ENCODE results near the gene RUNX1.

Gene RUNX1

GRCh38 chr21:35046263-35046624 lies 2.9 kb downstream of the RUNX1 start:
- no peak for DNase-seq (ENCODE audit: low spot score)
- TF ChIP-seq, protein P1, sequence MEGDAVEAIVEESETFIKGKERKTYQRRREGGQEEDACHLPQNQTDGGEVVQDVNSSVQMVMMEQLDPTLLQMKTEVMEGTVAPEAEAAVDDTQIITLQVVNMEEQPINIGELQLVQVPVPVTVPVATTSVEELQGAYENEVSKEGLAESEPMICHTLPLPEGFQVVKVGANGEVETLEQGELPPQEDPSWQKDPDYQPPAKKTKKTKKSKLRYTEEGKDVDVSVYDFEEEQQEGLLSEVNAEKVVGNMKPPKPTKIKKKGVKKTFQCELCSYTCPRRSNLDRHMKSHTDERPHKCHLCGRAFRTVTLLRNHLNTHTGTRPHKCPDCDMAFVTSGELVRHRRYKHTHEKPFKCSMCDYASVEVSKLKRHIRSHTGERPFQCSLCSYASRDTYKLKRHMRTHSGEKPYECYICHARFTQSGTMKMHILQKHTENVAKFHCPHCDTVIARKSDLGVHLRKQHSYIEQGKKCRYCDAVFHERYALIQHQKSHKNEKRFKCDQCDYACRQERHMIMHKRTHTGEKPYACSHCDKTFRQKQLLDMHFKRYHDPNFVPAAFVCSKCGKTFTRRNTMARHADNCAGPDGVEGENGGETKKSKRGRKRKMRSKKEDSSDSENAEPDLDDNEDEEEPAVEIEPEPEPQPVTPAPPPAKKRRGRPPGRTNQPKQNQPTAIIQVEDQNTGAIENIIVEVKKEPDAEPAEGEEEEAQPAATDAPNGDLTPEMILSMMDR (IDR thresholded peaks at IDR 0.05; ENCODE audit: extremely low read depth, insufficient read depth, missing control alignments), result no peak
- in situ Hi-C loops (cut with MboI; ENCODE audit: low pct_unique_long_range_greater_than_20kb, low sequenced_read_pairs, unreplicated experiment), result loop anchor here (10.0 kb wide), 1 partner anchor 151 kb away; no protein-coding TSS in a partner anchor

DNA sequence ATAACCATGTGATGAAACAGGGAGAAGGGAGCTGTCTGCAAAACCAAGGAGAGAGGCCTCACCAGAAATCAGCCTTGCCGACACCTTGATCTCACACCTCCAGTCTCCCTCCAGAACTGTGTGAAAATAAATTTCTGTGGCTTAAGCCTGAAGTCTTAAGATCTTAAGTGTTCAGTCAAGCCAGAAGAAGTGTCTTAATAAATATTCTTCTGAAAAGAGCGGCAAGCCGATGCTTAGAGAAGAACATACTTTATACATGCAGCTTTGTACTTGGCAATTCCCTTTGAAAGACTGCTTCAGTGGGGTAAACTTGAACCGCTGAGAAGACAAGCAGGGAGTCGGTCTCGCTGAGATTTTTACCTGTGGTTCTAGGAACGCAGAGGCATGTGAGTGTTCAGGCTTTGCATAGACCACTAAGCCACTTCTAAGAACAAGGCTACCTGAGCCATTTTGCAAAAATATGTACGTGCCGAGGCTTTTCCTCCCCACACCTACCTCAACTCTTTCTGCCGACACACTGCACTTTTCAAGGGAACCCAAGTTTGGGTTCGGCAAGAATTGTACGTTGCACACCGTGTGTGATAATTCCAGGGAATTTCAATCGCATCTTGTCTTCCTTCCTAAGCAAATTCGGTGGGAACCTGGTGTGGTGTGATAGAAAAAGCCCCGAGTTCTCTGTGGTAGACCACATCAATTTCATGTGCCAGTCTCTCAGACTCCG lies 3.4 kb downstream of the RUNX1 start:
- DNase-seq (ENCODE audit: low spot score), result no peak
- TF ChIP-seq, protein P1 (IDR thresholded peaks at IDR 0.05; ENCODE audit: extremely low read depth, insufficient read depth, missing control alignments), result no peak
- in situ Hi-C loops (cut with MboI; ENCODE audit: low pct_unique_long_range_greater_than_20kb, low sequenced_read_pairs, unreplicated experiment), result loop anchor here (10.0 kb wide), 1 partner anchor 151 kb away; no protein-coding TSS in a partner anchor

- TF ChIP-seq, protein P1 (IDR thresholded peaks at IDR 0.05; ENCODE audit: extremely low read depth, insufficient read depth, missing control alignments), result no peak
- no peak for DNase-seq (ENCODE audit: low spot score)
- in situ Hi-C loops (cut with MboI; ENCODE audit: low pct_unique_long_range_greater_than_20kb, low sequenced_read_pairs, unreplicated experiment), result loop anchor here (10.0 kb wide), 1 partner anchor 150 kb away; no protein-coding TSS in a partner anchor
Measured at GRCh38 chr21:35044770-35045541, 4.1 kb downstream of the RUNX1 start.

DNA sequence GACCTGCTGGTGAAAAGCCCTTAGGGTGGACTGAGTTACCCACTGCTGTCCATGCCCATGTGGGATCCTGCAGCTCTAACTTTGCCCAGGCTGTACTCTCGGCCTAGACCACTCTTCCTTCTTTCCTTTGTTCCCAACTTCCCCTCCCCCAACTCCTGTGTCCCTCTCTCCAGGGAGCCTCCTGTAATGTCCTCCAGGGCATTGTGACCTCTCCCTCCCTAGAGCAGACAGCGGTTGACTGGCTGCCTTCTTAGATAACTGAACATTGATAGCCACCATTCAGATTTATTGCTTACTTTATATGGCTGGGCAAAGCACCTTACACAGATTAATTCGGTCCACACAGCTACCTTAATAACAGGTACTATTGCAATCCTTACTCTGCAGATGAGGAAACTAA lies 5.0 kb downstream of the RUNX1 start:
- in situ Hi-C loops (cut with MboI; ENCODE audit: low pct_unique_long_range_greater_than_20kb, low sequenced_read_pairs, unreplicated experiment), result loop anchor here (10.0 kb wide), 1 partner anchor 149 kb away; no protein-coding TSS in a partner anchor
- TF ChIP-seq, protein P1 (IDR thresholded peaks at IDR 0.05; ENCODE audit: extremely low read depth, insufficient read depth, missing control alignments), result no peak

GRCh38 chr21:35043549-35043948 lies 5.6 kb downstream of the RUNX1 start:
- DNase-seq (ENCODE audit: low spot score), result no peak
- in situ Hi-C loops (cut with MboI; ENCODE audit: low pct_unique_long_range_greater_than_20kb, low sequenced_read_pairs, unreplicated experiment), result loop anchor here (10.0 kb wide), 1 partner anchor 149 kb away; no protein-coding TSS in a partner anchor
- TF ChIP-seq, protein P1 (IDR thresholded peaks at IDR 0.05; ENCODE audit: extremely low read depth, insufficient read depth, missing control alignments), result no peak

More for the DNA sequence above, 5.0 kb downstream of the RUNX1 start:
- DNase-seq (ENCODE audit: low spot score), result no peak

DNA sequence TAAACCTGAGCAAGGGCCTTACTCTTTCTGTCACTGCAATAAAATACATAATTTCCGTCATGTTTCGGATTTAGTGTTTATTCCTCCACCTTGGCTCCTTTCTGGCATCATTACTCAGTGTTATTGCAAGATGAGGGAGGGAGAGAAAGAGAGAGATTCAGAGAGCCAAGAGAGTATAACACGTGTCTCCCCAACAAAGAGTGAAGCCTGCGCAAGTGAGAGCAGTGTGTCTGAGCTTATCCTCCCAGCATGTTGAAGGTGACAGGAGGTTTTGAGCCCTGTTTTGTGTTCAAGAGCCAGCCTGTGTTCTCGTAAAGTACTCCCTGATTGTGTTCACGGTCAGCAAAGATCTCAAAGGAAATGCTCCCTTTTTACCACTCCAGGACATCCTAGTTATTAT lies 6.3 kb downstream of the RUNX1 start:
- in situ Hi-C loops (cut with MboI; ENCODE audit: low pct_unique_long_range_greater_than_20kb, low sequenced_read_pairs, unreplicated experiment), result loop anchor here (10.0 kb wide), 1 partner anchor 148 kb away; no protein-coding TSS in a partner anchor
- DNase-seq (ENCODE audit: low spot score), result no peak
- TF ChIP-seq, protein P1 (IDR thresholded peaks at IDR 0.05; ENCODE audit: extremely low read depth, insufficient read depth, missing control alignments), result no peak
